ENCODE results near the gene PTPN22.

PTPN22 gene

DNA sequence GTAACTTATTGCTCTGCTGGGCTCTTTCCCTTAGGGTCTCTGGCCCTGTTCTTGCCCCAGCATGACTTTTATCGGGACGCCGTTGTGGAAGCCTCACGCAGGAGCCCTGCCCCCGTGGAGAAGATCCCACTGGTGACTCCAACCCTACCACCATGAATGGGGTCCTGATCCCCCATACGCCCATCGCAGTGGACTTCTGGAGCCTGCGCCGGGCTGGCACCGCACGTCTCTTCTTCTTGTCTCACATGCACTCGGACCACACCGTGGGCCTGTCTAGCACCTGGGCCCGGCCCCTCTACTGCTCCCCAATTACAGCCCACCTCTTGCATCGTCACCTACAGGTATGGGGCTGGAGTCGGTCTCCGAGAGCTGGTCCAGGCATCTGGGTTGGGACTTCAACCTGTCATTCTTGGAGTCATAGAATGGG is 33.9 kb upstream of the PTPN22 start (continued):
- TF ChIP-seq, protein P1, sequence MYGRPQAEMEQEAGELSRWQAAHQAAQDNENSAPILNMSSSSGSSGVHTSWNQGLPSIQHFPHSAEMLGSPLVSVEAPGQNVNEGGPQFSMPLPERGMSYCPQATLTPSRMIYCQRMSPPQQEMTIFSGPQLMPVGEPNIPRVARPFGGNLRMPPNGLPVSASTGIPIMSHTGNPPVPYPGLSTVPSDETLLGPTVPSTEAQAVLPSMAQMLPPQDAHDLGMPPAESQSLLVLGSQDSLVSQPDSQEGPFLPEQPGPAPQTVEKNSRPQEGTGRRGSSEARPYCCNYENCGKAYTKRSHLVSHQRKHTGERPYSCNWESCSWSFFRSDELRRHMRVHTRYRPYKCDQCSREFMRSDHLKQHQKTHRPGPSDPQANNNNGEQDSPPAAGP (tag by site-specific recombination; IDR thresholded peaks at IDR 0.05) = peak; percentile 14
- TF ChIP-seq ZBTB8A (tag by site-specific recombination; IDR thresholded peaks at IDR 0.05) (peak; percentile 92), SP7 (tag by site-specific recombination; IDR thresholded peaks at IDR 0.05) (peak; percentile 31; the same call in 1 of the 2 replicates), KLF9 (tag by site-specific recombination; IDR thresholded peaks at IDR 0.05; ENCODE audit: low read depth) (peak; percentile 34; the same call in 1 of the 2 replicates), ZSCAN16 (tag by site-specific recombination; IDR thresholded peaks at IDR 0.05) (no peak; the same call in 1 of the 2 replicates), ZNF747 (tag by site-specific recombination; IDR thresholded peaks at IDR 0.05) (no peak), FEZF1 (tag by site-specific recombination; IDR thresholded peaks at IDR 0.05) (0 out of 2 replicates have a peak, but pooled peaks have one; percentile 18), IKZF3 (tag by site-specific recombination; IDR thresholded peaks at IDR 0.05) (no peak), ZIC2 (tag by site-specific recombination; IDR thresholded peaks at IDR 0.05) (no peak; the same call in 1 of the 2 replicates), ZNF513 (tag by site-specific recombination; IDR thresholded peaks at IDR 0.05) (no peak), ZNF175 (tag by site-specific recombination; IDR thresholded peaks at IDR 0.05) (no peak), ZNF610 (tag by site-specific recombination; IDR thresholded peaks at IDR 0.05; ENCODE audit: borderline replicate concordance) (no peak), ZNF37A (tag by site-specific recombination; IDR thresholded peaks at IDR 0.05) (no peak), ZNF544 (tag by site-specific recombination; IDR thresholded peaks at IDR 0.05) (no peak), ZNF10 (tag by site-specific recombination; IDR thresholded peaks at IDR 0.05) (no peak; the same call in 1 of the 2 replicates), CTCF (tag by site-specific recombination; IDR thresholded peaks at IDR 0.05) (0 out of 2 replicates have a peak, but pooled peaks have one; percentile 5), ZSCAN30 (tag by site-specific recombination; IDR thresholded peaks at IDR 0.05) (no peak; the same call in 1 of the 2 replicates), INSM2 (tag by site-specific recombination; IDR thresholded peaks at IDR 0.05) (no peak), ZNF211 (tag by site-specific recombination; IDR thresholded peaks at IDR 0.05; ENCODE audit: low read depth) (no peak), ZBTB11 (tag by site-specific recombination; conservative IDR thresholded peaks at IDR 0.05; ENCODE audit: low read depth) (no peak)
- TF ChIP-seq, protein P2, sequence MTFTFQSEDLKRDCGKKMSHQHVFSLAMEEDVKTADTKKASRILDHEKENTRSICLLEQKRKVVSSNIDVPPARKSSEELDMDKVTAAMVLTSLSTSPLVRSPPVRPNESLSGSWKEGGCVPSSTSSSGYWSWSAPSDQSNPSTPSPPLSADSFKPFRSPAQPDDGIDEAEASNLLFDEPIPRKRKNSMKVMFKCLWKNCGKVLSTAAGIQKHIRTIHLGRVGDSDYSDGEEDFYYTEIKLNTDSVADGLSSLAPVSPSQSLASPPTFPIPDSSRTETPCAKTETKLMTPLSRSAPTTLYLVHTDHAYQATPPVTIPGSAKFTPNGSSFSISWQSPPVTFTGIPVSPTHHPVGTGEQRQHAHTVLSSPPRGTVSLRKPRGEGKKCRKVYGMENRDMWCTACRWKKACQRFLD (tag by site-specific recombination; IDR thresholded peaks at IDR 0.05) = no peak
- TF ChIP-seq, protein P3, sequence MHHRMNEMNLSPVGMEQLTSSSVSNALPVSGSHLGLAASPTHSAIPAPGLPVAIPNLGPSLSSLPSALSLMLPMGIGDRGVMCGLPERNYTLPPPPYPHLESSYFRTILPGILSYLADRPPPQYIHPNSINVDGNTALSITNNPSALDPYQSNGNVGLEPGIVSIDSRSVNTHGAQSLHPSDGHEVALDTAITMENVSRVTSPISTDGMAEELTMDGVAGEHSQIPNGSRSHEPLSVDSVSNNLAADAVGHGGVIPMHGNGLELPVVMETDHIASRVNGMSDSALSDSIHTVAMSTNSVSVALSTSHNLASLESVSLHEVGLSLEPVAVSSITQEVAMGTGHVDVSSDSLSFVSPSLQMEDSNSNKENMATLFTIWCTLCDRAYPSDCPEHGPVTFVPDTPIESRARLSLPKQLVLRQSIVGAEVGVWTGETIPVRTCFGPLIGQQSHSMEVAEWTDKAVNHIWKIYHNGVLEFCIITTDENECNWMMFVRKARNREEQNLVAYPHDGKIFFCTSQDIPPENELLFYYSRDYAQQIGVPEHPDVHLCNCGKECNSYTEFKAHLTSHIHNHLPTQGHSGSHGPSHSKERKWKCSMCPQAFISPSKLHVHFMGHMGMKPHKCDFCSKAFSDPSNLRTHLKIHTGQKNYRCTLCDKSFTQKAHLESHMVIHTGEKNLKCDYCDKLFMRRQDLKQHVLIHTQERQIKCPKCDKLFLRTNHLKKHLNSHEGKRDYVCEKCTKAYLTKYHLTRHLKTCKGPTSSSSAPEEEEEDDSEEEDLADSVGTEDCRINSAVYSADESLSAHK (tag by site-specific recombination; IDR thresholded peaks at IDR 0.05) = 0 out of 2 replicates have a peak, but pooled peaks have one; percentile 31
- TF ChIP-seq, protein P4, sequence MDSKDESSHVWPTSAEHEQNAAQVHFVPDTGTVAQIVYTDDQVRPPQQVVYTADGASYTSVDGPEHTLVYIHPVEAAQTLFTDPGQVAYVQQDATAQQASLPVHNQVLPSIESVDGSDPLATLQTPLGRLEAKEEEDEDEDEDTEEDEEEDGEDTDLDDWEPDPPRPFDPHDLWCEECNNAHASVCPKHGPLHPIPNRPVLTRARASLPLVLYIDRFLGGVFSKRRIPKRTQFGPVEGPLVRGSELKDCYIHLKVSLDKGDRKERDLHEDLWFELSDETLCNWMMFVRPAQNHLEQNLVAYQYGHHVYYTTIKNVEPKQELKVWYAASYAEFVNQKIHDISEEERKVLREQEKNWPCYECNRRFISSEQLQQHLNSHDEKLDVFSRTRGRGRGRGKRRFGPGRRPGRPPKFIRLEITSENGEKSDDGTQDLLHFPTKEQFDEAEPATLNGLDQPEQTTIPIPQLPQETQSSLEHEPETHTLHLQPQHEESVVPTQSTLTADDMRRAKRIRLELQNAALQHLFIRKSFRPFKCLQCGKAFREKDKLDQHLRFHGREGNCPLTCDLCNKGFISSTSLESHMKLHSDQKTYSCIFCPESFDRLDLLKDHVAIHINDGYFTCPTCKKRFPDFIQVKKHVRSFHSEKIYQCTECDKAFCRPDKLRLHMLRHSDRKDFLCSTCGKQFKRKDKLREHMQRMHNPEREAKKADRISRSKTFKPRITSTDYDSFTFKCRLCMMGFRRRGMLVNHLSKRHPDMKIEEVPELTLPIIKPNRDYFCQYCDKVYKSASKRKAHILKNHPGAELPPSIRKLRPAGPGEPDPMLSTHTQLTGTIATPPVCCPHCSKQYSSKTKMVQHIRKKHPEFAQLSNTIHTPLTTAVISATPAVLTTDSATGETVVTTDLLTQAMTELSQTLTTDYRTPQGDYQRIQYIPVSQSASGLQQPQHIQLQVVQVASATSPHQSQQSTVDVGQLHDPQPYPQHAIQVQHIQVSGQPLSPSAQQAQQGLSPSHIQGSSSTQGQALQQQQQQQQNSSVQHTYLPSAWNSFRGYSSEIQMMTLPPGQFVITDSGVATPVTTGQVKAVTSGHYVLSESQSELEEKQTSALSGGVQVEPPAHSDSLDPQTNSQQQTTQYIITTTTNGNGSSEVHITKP (tag by site-specific recombination; IDR thresholded peaks at IDR 0.05) = no peak
